HG03575 (cell line): ENCODE results near the gene ITPR1.

Experiments
- ATAC-seq: cut with Tn5 transposase; IDR thresholded peaks from one replicate; pipeline ENCODE4 v1.9.1; 2021; ENCODE audit not compliant: unreplicated experiment, insufficient number of reproducible peaks, low FRiP score; ENCODE audit errors: extremely low read depth

The ITPR1 gene

GRCh38 chr3:4689021-4689420, 195.9 kb downstream of the ITPR1 start:
- ATAC-seq: no peak

- no peak for ATAC-seq
Measured at GRCh38 chr3:4690277-4690676, 197.1 kb downstream of the ITPR1 start.

GRCh38 chr3:4693620-4694019, 200.5 kb downstream of the ITPR1 start:
- ATAC-seq: peak; percentile 58

GRCh38 chr3:4695846-4696245, 202.7 kb downstream of the ITPR1 start:
- no peak for ATAC-seq

- no peak for ATAC-seq
Measured at GRCh38 chr3:4696266-4696665, 203.1 kb downstream of the ITPR1 start.

- no peak for ATAC-seq
Measured at GRCh38 chr3:4698125-4698821, 205.1 kb downstream of the ITPR1 start.

- no peak for ATAC-seq
Measured at GRCh38 chr3:4703054-4703480, 209.9 kb downstream of the ITPR1 start.

GRCh38 chr3:4704552-4704951, 211.4 kb downstream of the ITPR1 start:
- ATAC-seq: no peak

GRCh38 chr3:4707324-4707723, 214.2 kb downstream of the ITPR1 start:
- ATAC-seq: no peak

- ATAC-seq: no peak
Measured at GRCh38 chr3:4708230-4708629, 215.1 kb downstream of the ITPR1 start.

GRCh38 chr3:4709341-4709740, 216.2 kb downstream of the ITPR1 start:
- no peak for ATAC-seq

GRCh38 chr3:4710191-4710590, 217.0 kb downstream of the ITPR1 start:
- no peak for ATAC-seq

GRCh38 chr3:4711680-4711992, 218.5 kb downstream of the ITPR1 start:
- no peak for ATAC-seq

GRCh38 chr3:4712109-4712508, 219.0 kb downstream of the ITPR1 start:
- ATAC-seq: no peak

- no peak for ATAC-seq
Measured at GRCh38 chr3:4714045-4714444, 220.9 kb downstream of the ITPR1 start.

GRCh38 chr3:4716266-4716665, 223.1 kb downstream of the ITPR1 start:
- no peak for ATAC-seq

- ATAC-seq: no peak
Measured at GRCh38 chr3:4716706-4717362, 223.7 kb downstream of the ITPR1 start.

- no peak for ATAC-seq
Measured at GRCh38 chr3:4717363-4717740, 224.2 kb downstream of the ITPR1 start.

GRCh38 chr3:4718179-4718736, 225.1 kb downstream of the ITPR1 start:
- ATAC-seq: no peak

GRCh38 chr3:4719046-4719501, 225.9 kb downstream of the ITPR1 start:
- no peak for ATAC-seq
